GM19467 (cell line): Measurements from ENCODE around the gene TMEM131L.

Source experiments
- ATAC-seq: cut with Tn5 transposase; IDR thresholded peaks from one replicate; pipeline ENCODE4 v1.9.1; 2021; ENCODE audit warnings: mild to moderate bottlenecking, moderate library complexity; ENCODE audit not compliant: unreplicated experiment

Gene TMEM131L

GRCh38 chr4:153521478-153521877 lies 55.3 kb downstream of the TMEM131L start:
- ATAC-seq, result no peak

DNA sequence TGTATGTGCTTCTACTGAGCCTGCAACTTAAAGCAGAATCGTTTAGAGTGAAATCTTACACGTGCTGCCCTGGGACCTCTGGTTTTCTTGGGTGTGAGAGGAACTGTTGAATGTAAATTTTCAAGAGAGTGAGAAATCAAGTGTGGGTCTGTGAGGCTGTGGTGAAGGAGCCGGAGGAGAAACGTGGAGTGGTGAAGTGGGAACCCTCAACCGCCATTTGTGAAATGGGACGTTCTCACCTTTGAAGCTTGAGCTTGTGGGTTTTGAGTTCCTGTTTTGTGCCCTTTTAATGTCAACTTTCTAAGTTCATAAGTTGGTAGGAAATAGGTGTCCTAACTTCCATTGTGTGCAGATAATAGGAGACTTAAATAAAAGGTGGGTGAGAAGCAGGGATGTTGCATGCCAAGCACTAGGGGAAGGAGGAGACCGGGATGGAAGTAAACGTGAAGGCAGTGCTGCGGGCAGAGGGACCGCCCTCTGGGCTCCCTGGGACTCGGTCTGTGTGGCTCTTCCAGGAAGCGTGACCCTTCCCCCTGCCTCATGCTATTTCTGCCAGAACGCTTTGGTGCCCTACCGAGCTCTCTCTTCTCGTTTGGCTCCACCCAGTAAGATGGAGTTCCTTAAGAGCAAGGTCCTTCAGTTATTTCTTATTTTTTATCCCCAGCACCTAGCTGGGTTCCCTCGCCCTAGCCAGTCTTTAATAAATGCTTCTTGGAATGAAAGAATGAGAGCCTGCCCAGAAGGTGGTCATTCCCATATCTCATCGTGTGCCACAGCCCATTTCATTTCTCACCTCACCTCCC lies 56.0 kb downstream of the TMEM131L start:
- ATAC-seq, result peak; percentile 23

GRCh38 chr4:153522802-153523094 lies 56.6 kb downstream of the TMEM131L start:
- ATAC-seq, result peak; percentile 35

DNA sequence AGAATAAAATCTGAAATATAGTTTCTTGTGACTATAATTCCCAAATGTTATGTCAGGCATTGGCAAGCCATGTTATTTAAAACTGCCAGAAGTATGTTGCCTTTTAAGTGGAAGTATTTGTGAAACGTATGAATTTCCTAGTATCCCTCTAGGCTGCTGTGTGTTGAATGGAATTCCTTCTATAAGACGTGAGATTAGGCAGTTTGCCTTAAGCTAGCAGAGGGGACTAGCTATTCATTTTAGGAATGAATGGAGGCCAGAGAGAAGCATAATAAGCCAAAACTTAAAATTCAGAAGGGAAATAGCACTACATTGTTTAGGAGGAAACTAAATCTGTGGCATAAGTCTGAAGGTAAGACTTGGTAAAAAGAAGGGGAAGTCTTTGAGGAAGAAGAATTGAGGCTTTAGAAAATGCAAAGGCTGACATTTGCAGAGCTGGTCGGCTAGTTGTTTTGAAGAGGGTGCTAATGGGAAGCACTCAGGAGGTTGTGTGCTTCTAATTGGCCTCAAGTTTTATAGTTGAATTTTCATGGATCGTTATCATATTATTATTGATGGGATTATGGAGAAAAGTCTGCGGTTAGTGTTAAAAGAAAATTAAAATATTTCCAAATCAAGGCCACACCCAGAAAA lies 57.1 kb downstream of the TMEM131L start:
- ATAC-seq, result no peak

- ATAC-seq, result no peak
Observed at GRCh38 chr4:153523941-153524386, 57.8 kb downstream of the TMEM131L start.

GRCh38 chr4:153524682-153525081 lies 58.5 kb downstream of the TMEM131L start:
- ATAC-seq, result no peak

DNA sequence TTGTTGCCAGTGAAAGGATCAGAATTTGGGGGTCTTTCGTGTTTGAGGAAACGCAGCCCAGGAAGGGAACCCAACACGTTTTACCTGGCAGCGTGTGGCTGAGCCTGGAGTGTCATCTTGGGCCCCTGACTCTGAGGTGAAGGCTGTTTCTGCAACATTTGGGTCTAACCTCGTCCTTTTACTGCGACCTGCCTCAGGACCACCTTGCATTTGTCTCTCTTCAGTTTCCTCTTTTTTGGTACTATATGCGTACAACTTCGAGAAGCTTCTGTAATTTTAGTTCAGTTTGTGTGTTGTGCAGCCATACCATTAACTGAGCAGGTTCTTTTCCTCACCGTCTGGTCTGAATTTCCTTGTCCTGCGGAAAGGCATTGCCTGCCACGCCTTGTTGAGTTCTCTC lies 61.5 kb downstream of the TMEM131L start:
- no peak for ATAC-seq

- peak; percentile 37 for ATAC-seq
Observed at GRCh38 chr4:153528705-153529485, 62.7 kb downstream of the TMEM131L start.

- ATAC-seq, result no peak
Observed at GRCh38 chr4:153529646-153530045, 63.5 kb downstream of the TMEM131L start.

DNA sequence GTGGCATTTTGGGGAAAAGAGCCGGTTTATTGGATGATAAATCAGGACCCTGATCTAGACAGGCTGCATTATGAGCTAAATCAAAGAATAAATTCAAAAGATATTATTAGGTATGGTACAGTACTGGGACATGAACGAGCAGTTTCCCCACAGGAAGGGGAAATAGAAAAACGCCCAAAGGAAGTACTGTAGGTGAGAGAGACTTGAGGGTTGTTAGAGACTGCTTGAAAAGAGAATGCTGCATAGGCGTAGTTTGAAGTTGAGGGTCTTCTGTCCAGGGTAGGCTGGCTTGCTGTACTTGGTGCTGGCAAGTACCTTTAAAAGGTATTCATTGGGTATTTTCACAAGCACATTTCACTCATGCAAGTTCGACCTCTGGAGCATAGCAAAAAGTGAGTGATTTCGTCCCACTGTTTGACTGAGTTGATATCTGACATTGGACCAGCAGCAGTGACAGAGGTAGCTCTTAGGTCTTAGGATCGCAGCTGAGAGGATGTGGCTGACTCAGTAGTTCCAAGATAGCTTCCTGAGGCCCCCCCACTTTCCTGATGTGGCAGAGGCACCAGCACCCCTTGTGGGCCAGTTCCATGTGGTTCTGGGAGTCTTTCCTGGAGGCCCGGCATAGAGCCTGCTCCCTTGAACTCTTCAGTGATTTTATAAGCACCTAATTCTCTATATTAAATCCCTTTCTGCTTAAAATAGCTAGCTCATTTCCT lies 64.3 kb downstream of the TMEM131L start:
- ATAC-seq, result no peak

DNA sequence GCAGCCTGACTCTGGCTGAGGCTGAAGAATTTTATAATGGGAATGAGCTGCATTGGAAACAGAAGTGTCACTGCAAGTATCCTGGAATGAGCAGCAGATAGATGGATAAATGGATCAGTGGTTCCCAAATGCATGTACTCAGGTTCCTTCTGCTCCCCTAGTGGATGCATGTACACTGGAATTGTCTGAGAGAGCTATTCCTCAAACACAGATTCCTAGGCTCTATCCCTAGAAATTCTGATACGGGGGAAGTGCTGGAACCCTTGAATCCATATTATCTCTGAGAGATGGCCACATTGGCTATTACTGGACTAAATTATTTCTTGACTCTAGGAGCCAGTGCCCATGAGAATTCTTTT lies 64.8 kb downstream of the TMEM131L start:
- ATAC-seq, result no peak

- no peak for ATAC-seq
Observed at GRCh38 chr4:153531976-153532626, 65.9 kb downstream of the TMEM131L start.

DNA sequence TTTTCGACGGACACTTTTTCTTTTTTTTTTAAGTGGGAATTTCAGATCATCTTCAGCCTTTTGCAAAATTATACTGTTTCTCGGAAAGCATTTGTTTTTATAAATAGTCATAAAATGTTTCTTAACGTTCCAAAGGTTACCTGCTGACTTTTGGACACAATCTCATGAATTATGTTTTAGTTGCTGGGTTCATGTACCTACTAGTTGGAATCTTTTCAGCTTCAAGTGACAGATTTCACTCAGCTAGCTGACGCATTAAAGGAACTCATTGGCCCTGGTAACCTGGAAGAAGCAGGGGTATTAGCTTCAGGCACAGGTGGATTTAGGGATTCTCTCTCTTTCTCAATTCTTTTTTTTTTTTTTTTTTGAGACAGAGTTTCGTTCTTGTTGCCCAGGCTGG lies 66.5 kb downstream of the TMEM131L start:
- ATAC-seq, result no peak

DNA sequence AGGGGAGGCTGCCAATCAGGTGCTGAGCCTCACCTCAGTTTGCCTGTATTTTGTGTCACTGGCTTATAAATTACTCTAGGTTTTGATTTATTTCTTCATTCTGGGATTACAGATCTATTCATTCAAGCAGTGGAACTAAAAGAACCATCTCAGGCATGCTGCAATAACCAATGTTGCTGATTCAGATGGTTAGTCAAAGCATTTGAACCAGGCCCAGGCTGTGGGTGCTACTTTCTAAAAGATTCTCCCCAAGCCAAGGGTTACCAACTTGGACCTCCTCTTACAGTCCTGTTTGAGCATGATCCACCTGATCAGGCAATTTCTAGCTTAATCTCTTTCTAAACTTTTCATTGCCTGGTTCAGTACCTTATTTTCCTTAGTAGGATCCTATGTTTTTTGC lies 67.2 kb downstream of the TMEM131L start:
- ATAC-seq, result no peak

DNA sequence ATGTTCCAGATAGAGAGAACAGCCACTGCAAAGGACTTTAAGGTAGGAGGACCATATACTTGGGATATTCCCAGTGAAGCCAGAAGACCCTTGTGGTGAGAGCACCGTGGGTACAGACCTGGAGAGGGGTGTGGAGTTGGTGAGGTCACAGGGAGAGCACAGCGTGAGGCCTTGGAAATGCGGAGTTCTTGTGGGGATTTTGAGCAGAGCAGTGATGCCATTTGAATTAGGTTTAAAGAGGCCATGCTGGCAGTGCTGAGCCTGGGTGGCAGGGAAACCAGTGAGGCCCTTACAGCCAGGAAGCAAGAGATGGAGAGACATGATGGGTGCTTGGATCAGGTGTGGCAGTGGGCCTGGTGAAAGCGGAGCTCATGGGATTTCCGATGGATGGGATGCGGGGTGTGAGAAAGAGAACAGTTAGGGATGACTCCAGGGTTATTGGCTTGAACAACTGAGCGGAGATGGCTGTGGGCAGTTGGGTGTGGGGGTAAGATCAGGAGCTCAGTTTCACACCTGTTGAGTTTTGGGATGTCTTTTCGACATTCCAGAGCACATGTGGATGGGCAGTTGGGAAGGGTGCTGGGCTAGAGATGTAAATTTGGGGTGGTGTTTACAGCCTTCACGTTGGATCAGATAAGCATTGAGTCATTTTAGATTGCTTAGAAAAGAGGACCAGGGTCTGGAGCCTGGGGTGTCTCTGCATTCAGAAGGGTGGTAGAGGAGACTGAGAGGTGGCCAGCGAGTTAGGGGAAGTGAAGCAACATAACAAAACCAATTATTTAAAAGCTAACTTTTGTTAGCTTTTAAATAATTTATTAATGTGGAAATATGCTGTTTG lies 68.9 kb downstream of the TMEM131L start:
- no peak for ATAC-seq

- no peak for ATAC-seq
Observed at GRCh38 chr4:153535772-153536513, 69.8 kb downstream of the TMEM131L start.

DNA sequence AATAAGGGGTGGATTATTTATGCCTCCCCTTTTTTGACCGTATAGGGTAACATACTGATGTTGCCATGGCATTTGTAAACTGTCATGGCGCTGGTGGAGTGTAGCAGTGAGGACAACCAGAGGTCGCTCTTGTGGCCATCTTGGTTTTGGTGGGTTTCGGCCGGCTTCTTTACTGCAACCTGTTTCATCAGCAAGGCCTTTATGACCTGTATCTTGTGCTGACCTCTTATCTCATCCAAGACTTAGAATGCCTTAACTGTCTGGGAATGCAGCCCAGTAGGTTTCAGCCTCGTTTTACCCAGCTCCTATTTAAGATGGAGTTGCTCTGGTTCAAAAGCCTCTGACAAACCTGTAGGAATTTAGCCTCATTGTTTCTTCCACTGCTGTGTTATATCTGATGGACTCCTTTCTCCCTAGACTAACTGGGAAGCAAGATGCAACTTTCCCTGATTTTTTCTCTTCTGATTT lies 71.4 kb downstream of the TMEM131L start:
- ATAC-seq, result no peak

- ATAC-seq, result no peak
Observed at GRCh38 chr4:153538487-153539357, 72.6 kb downstream of the TMEM131L start.
